T-helper 1 cell treated with Interleukin-12 subunit alpha and Interleukin-12 subunit beta and Interleukin-4 antibody, amounts not matched to agents 30 μg/mL and 1 μg/mL, for 36 hours (primary cell): ENCODE measurements around the gene ARHGAP26.
A peak's percentile ranks its signal among the peaks of the same experiment; 100 is the strongest.

Source experiments
- H3K27ac Mint-ChIP-seq: one replicate; pipeline ENCODE4 v1.8.0; 2021; ENCODE audit warnings: mild to moderate bottlenecking, mixed read lengths
- H3K27me3 Mint-ChIP-seq: one replicate; pipeline ENCODE4 v1.8.0; 2021; ENCODE audit warnings: low read depth, mixed read lengths
- H3K36me3 Mint-ChIP-seq: one replicate; pipeline ENCODE4 v1.8.0; 2021; ENCODE audit warnings: low read depth, mixed read lengths
- H3K4me1 Mint-ChIP-seq: one replicate; pipeline ENCODE4 v1.8.0; 2021; ENCODE audit warnings: low read depth, mixed read lengths
- H3K4me3 Mint-ChIP-seq: one replicate; pipeline ENCODE4 v1.8.0; 2021; ENCODE audit warnings: mild to moderate bottlenecking, moderate library complexity, mixed read lengths
- H3K9me3 Mint-ChIP-seq: one replicate; pipeline ENCODE4 v1.8.0; 2021; ENCODE audit warnings: mixed read lengths

Gene ARHGAP26

DNA sequence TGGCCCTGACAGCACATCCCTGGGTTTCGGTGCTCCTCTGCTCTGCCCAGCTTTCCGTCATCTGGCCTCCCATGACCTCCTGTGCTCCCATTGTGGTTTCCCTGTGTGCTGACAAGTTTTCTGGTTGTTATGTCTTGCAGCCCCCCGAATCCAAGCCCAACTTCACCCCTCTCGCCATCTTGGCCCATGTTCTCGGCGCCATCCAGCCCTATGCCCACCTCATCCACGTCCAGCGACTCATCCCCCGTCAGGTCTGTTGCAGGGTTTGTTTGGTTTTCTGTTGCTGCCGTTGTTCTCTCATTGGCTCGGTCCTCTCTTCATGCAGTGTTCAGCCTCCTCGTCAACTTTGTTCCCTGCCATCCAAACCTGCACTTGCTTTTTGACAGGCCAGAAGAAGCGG, 436.9 kb downstream of the ARHGAP26 start:
- Mint-ChIP-seq H3K9me3 (peaks cover 5% of the 10 kb centered on the region), H3K36me3 (peaks cover 13% of the 10 kb centered on the region), H3K27ac (no peak overlapping the region), H3K4me3 (no peak overlapping the region), H3K27me3 (no peaks in the 10 kb centered on the region), H3K4me1 (peaks cover 11% of the 10 kb centered on the region)

DNA sequence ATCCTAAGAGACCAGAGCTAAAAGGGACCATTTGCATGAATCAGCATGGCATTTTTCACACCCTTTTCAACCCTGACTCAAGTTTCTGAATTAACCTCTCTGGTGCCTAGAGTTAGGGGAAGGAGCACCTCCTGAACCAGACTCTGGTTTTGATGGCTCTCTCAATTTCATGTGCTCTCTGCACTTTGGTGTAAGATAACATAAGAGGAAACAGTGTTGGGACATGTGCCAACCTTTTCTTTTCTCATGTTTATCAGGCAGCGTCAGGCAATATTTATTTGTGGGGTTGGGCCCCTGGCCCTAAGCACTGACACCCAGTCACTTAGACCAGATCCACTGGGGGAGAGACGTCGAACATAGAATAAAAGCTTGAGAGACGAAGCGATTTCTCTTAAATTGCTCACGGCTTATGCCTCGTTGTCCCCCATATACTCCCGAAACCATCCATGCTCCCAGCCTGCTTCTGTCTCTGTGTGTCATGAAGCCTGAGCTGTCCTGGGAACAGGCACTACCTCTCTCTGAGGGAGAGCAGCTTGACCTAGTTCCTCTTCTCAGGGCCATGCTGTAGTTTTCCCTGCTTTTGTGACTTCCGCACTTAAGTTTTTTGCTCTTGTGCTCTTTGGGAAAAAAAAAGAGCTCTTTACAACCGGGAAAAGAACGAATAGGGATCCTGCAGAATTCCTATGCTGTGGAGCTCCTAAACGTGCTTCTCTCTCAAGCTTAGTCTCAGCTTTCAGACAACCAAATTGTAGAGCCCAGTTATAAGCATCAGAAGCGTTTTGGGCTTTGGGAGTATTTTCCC, 437.6 kb downstream of the ARHGAP26 start:
- Mint-ChIP-seq H3K36me3 (peaks cover 13% of the 10 kb centered on the region), H3K4me1 (peaks cover 11% of the 10 kb centered on the region), H3K4me3 (no peak overlapping the region), H3K27ac (no peak overlapping the region), H3K9me3 (peaks cover 5% of the 10 kb centered on the region), H3K27me3 (no peaks in the 10 kb centered on the region)

DNA sequence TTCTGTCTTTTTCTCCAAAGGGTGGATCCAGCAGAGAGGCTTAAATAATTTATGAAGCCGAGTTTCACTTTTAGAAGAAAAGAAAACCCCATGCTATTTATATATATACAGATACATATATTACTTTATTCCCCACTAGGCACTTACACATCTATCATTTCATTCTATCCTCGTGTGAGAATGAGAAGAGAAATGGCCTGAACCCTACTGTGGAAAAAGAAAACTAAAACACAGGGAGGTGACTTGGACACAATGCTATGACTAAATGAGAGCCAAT, 438.1 kb downstream of the ARHGAP26 start:
- H3K27me3 Mint-ChIP-seq: no peaks in the 10 kb centered on the region
- H3K9me3 Mint-ChIP-seq: no peaks in the 10 kb centered on the region
- peaks cover 13% of the 10 kb centered on the region for H3K4me1 Mint-ChIP-seq
- no peak overlapping the region for H3K27ac Mint-ChIP-seq
- peaks cover 13% of the 10 kb centered on the region for H3K36me3 Mint-ChIP-seq
- H3K4me3 Mint-ChIP-seq: no peak overlapping the region

DNA sequence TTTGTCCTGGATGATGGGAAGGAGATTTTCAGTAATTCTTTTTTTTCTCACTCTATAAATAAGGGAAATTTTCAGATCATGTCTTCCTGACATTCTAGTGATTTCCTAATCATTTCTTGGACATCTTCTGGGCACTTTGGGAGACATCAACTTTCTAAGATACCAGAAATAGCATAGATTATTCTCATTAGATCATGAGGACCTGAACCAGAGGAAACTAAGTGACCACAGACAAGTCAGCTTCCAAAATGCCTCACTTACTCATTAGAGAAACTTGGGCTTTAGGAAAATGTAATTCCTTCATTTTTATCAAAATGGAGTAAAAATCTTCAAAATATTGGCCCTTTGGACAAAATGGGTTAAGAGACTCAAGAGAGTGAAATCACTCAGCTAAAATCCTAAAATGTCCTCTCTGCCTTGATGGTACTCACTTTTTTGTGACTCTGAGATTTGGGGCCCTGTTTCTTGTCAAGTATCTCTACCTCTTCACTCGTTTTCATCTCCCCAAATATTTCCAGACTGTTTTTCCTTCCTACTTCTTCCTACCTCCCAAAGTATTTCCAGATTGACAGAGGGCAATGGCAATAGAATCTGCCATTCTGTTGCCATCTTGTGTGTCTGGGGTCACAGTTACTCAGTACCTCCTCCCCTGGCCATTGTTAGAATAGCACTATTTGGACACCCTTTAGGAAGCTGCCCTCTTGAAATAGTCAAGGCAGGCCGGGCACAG, 438.8 kb downstream of the ARHGAP26 start:
- Mint-ChIP-seq H3K4me1 (peaks cover 18% of the 10 kb centered on the region), H3K9me3 (no peaks in the 10 kb centered on the region), H3K27ac (no peak overlapping the region), H3K4me3 (no peak overlapping the region), H3K36me3 (peaks cover 14% of the 10 kb centered on the region), H3K27me3 (no peaks in the 10 kb centered on the region)

DNA sequence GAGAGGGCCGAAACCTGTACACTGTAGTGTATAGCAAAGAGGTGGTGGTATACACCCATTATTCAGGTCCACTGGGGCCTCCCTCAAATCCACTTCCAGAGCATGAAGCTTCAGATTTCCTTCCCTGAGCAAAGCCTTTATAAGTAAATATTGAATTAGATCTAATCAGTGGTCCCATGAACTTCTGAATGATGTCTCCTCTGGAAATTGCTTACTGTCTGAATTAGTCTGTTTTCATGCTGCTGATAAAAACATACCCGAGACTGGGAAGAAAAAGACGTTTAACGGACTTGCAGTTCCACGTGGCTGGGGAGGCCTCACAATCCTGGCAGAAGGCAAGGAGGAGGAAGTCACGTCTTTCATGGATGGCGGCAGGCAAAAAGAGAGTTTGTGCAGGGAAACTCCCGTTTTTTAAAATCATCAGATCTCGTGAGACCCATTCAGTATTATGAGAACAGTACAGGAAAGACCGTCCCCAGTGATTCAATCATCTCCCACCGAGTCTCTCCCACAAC, 439.8 kb downstream of the ARHGAP26 start:
- no peaks in the 10 kb centered on the region for H3K27me3 Mint-ChIP-seq
- peaks cover 15% of the 10 kb centered on the region for H3K36me3 Mint-ChIP-seq
- no peak overlapping the region for H3K27ac Mint-ChIP-seq
- H3K4me1 Mint-ChIP-seq: peaks cover 20% of the 10 kb centered on the region
- H3K4me3 Mint-ChIP-seq: no peak overlapping the region
- no peaks in the 10 kb centered on the region for H3K9me3 Mint-ChIP-seq

DNA sequence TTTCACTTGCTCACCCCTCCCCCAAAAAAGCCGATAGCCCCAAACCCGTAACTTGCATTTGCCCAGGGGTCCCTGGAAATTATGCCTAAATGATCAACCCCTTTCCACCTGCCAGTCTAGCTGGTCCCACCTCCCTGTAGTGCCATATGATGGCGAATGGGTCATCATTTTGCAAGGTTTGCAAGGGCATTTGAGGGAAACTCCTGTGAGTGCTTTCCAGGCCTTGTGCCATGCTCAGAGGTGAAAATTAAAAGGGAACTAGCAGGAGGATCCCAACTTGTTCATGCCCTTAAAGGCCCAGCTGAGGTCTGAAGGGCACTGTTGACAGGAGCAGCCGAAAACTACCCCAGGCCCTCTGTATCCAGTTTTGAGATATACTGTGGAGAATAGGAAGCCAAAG, 440.4 kb downstream of the ARHGAP26 start:
- Mint-ChIP-seq H3K9me3 (no peaks in the 10 kb centered on the region), H3K4me3 (no peak overlapping the region), H3K4me1 (peaks cover 17% of the 10 kb centered on the region), H3K36me3 (peaks cover 20% of the 10 kb centered on the region), H3K27ac (no peak overlapping the region), H3K27me3 (no peaks in the 10 kb centered on the region)

DNA sequence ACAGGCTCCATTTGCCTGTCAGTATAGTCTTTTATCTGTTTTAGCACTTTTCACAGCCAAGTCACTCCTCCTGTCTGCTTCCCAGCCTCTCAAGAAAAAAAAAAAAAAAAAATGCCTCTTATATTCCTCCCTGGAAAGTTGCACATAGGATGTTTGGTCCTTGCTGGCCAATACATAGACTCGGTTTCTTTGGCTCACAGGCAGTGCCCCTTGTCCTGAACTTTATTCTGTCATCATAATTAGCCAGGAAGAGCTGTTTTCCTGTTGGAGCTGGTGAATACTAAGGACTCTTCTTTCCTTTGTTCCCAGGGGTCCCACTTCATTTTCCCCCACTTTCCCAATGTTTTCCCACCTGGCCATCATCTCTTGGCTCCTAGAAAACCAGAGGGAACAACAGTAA, 442.1 kb downstream of the ARHGAP26 start:
- no peak overlapping the region for H3K27ac Mint-ChIP-seq
- H3K27me3 Mint-ChIP-seq: no peaks in the 10 kb centered on the region
- peaks cover 21% of the 10 kb centered on the region for H3K36me3 Mint-ChIP-seq
- peaks cover 18% of the 10 kb centered on the region for H3K4me1 Mint-ChIP-seq
- no peak overlapping the region for H3K4me3 Mint-ChIP-seq
- no peaks in the 10 kb centered on the region for H3K9me3 Mint-ChIP-seq

DNA sequence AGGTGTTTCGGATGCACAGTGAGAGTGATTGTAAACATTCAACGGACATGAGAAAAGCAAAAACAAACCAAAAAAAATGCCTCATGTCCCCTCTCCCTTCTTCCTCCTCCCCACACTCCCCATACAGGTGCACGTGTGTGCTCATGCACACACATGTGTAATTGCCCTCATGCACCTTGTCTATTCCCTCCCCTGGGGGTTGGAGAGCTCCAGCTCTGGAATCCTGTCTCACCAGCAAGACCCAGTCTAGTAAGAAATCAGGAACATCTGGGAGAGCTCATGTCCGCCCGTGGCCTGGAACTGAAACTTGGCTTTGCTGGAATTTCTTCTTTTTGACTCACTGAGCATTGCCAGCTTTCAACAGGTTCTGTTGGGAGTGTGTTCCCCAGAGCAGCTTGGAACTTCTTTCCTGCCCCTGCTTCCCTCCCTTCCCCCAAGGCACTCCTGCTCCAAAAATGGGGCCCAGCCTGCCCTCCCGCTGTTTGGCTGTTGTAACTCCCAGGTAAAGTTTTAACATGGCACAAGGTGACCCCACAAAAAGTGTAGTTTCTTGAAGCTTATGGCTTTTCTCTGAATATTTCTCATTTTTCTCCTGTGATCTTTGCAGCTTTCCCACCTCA, 443.2 kb downstream of the ARHGAP26 start:
- Mint-ChIP-seq H3K4me3 (no peak overlapping the region), H3K27ac (peak overlapping the region; percentile 72)

DNA sequence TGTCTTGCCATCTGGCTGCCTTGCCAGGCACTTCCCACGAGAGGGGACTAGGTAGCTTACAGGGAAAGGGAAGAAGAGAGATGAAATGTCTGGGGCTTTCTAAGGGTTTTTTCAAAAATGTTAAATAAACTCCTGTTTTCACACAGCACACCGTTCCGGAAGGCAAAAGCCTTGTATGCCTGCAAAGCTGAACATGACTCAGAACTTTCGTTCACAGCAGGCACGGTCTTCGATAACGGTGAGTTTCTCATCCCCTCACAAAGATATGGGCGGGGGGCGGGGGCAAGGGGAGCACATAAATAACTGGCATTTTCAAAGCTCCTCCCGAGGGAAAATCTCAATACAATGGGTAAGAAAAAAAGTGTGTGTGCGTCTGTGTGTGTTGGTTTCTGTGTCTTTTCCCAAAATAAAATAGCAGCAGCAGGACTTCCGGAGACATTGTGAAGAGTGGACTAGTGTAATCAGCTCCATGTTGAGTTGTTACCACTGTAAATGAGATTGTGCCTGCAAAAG, 443.7 kb downstream of the ARHGAP26 start:
- Mint-ChIP-seq H3K4me1 (peaks cover 26% of the 10 kb centered on the region), H3K9me3 (no peaks in the 10 kb centered on the region), H3K27me3 (no peaks in the 10 kb centered on the region), H3K27ac (peak overlapping the region; percentile 72), H3K36me3 (peaks cover 21% of the 10 kb centered on the region), H3K4me3 (peak overlapping the region; percentile 45)

More for the DNA sequence above, 443.2 kb downstream of the ARHGAP26 start:
- Mint-ChIP-seq H3K27me3 (no peaks in the 10 kb centered on the region), H3K36me3 (peaks cover 21% of the 10 kb centered on the region), H3K9me3 (no peaks in the 10 kb centered on the region), H3K4me1 (peaks cover 25% of the 10 kb centered on the region)

DNA sequence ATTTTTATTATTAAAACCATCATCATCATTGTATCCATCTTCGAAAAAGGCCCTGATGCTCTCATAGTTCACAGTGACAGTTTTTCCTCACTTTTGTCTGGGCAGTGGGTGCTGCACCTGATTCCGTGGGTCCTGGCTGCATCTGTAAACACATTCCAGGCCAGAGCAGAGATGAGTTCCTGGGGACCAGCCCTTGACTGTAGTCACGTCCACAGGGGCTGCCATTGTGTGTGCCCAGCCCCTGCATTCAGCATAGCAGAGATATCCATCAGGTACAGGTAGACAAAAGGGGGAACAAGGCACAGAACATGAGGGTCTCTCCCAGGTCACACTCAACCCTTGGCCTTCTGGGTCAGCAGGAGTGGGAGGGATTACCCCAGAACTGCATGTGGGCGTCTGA, 444.3 kb downstream of the ARHGAP26 start:
- H3K36me3 Mint-ChIP-seq: peaks cover 21% of the 10 kb centered on the region
- no peaks in the 10 kb centered on the region for H3K27me3 Mint-ChIP-seq
- H3K27ac Mint-ChIP-seq: no peak overlapping the region
- no peak overlapping the region for H3K4me3 Mint-ChIP-seq
- no peaks in the 10 kb centered on the region for H3K9me3 Mint-ChIP-seq
- peaks cover 30% of the 10 kb centered on the region for H3K4me1 Mint-ChIP-seq

DNA sequence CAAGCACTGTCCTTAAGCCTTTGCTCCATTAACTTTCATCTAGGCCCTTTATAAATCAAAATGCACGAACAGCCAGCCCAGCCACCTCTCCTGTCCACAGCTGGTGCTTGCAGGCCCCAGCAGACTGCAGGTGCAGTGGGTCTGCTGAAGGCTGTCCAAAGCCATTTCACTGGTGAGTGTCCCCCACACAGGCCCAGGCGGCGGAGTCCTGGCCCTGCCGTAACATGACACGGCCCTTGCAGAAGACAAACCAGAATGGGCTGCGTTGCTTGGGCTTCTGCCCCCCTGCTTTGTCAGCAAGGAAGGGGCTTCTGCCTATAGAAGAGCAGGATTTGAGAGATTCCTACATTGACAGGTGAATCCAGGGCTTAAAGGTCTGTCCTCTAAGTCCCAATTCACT, 444.7 kb downstream of the ARHGAP26 start:
- H3K36me3 Mint-ChIP-seq: peaks cover 21% of the 10 kb centered on the region
- no peaks in the 10 kb centered on the region for H3K27me3 Mint-ChIP-seq
- H3K4me1 Mint-ChIP-seq: peaks cover 30% of the 10 kb centered on the region
- H3K9me3 Mint-ChIP-seq: no peaks in the 10 kb centered on the region
- H3K27ac Mint-ChIP-seq: no peak overlapping the region
- H3K4me3 Mint-ChIP-seq: no peak overlapping the region

DNA sequence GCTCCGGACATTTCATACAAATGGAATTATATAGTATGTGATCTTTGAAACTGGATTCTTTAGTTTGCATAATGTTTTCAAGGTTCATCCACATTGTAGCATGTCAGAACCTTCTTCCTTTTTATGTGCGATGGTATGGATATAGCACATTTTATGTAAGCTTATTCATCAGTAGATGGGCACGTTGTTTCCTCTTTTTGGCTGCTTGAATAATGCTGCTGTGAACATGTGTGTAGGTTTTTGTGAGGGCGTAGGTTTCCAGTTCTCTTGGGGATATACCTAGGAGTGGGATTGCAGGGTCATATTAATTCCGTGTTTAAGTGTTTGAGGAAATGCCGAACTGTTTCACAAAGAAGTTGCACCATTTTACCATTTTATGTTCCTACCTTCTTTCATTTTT, 445.5 kb downstream of the ARHGAP26 start:
- Mint-ChIP-seq H3K4me1 (peaks cover 36% of the 10 kb centered on the region), H3K27ac (no peak overlapping the region), H3K36me3 (peaks cover 14% of the 10 kb centered on the region), H3K9me3 (no peaks in the 10 kb centered on the region), H3K4me3 (no peak overlapping the region), H3K27me3 (no peaks in the 10 kb centered on the region)

DNA sequence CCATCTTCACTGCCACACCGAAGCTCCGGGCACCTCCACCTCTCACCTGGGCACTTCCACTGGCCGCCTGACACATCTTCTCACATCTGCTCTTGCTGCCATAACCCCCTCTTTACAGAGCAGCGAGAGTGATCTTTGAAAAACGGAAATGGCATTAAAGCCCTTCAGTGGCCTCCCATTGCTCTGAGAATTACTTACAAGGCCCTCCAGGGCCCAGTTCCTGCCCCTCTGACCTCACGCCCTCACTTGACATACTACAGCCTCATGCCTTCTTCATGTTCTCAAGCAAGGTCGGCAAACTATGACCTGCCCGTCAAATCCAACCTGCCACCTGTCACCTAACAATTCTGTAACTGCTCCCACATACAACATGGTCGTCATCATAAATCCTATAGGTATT, 446.0 kb downstream of the ARHGAP26 start:
- Mint-ChIP-seq H3K27ac (no peak overlapping the region), H3K27me3 (no peaks in the 10 kb centered on the region), H3K4me1 (peaks cover 41% of the 10 kb centered on the region), H3K4me3 (no peak overlapping the region), H3K9me3 (no peaks in the 10 kb centered on the region), H3K36me3 (peaks cover 13% of the 10 kb centered on the region)

DNA sequence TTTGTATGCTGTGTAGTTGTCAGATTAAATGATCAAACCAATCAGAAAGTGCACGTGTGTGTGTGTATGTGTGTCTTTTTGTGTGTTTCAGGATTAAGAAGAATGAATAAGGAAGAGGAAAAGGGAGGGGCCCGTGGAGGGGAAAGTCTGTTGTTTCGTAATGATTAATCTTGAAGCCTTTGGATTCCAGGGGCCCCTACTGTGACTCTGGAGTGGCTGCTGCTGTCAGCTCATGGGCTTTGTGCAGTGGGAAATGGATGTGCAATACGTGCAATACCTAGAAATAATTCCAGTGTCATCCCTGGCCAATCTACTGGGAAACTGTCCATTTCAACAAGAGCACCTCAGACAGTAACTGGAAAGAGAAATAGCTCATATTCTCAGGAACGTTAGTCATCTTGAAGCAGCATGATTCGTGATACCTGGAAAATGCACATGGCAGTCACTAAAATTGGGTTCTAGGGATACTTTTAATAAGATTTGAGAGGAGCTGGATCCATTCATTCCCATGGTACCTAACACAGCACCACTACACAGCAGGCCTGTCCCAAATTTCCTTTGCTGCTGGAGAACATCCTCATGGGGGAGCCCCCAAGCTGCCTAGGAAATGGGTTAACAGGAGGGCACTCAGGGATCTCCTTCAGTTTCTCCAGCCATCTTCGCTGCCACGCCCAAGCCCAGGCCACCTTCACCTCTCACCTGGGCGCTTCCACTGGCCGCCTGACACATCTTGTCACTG, 447.1 kb downstream of the ARHGAP26 start:
- Mint-ChIP-seq H3K4me3 (no peak overlapping the region), H3K27ac (no peak overlapping the region)

More for the DNA sequence above, 447.1 kb downstream of the ARHGAP26 start:
- H3K27me3 Mint-ChIP-seq: no peaks in the 10 kb centered on the region
- no peaks in the 10 kb centered on the region for H3K9me3 Mint-ChIP-seq
- peaks cover 51% of the 10 kb centered on the region for H3K4me1 Mint-ChIP-seq
- peaks cover 14% of the 10 kb centered on the region for H3K36me3 Mint-ChIP-seq
